HEK293 (cell line): ENCODE results near the gene ICAM3.

ENCODE experiments used
- CTCF ChIA-PET: fragments of 350-600 bp; formaldehyde crosslinking; extraction: SDS; loops from one replicate; lab custom pipeline; 2021; ENCODE audit warnings: antibody characterized with exemption; lab: Yijun Ruan, JAX
- POLR2A ChIA-PET: fragments of 300-600 bp; formaldehyde crosslinking; extraction: SDS; loops from one replicate; lab custom pipeline; 2020; ENCODE audit warnings: antibody characterized with exemption, inconsistent platforms; lab: Yijun Ruan, JAX
- H3K27ac ChIP-seq: fragments of 200-500 bp; sonication (Bioruptor generic); 2 replicates; pipeline ENCODE4 v1.5.1; 2014; ENCODE audit warnings: low read depth, low read length, control low read depth, inconsistent platforms; ENCODE audit errors: extremely low read depth
- H3K36me3 ChIP-seq, 2 experiments: fragments of 200-500 bp in 1 of 2; sonication (Bioruptor generic) in 1 of 2; 1 replicate in 1 of 2; 2 replicates in 1 of 2; pipeline ENCODE4 v1.5.1; 2014 to 2017; ENCODE audit warnings: inconsistent platforms in 2 of 2, low read length in 2 of 2; ENCODE audit not compliant: control insufficient read depth in 2 of 2, insufficient read depth in 1 of 2
- H3K4me1 ChIP-seq: fragments of 200-500 bp; sonication (Bioruptor generic); 2 replicates; pipeline ENCODE4 v1.5.1; 2014; ENCODE audit warnings: mild to moderate bottlenecking, low read length, inconsistent platforms; ENCODE audit not compliant: control insufficient read depth, insufficient read depth
- H3K4me3 ChIP-seq: 2 replicates; pipeline ENCODE4 v1.5.1; 2011; ENCODE audit warnings: low read depth, mild to moderate bottlenecking, control low read depth, low read length, moderate library complexity
- H3K9me3 ChIP-seq: fragments of 200-500 bp; sonication (Bioruptor generic); 2 replicates; pipeline ENCODE4 v1.5.1; 2014; ENCODE audit warnings: low read depth, low read length, inconsistent platforms; ENCODE audit not compliant: control insufficient read depth, insufficient read depth
- AEBP2 ChIP-seq: fragments of 450-650 bp; formaldehyde crosslinking; IDR thresholded peaks from 2 replicates; pipeline ENCODE4 v1.5.1; 2016; ENCODE audit warnings: missing biosample characterization, missing genetic modification characterization, borderline replicate concordance
- EGR2 ChIP-seq: fragments of 450-650 bp; formaldehyde crosslinking; IDR thresholded peaks from 2 replicates; pipeline ENCODE4 v1.5.1; 2016; ENCODE audit warnings: low read depth, missing biosample characterization, missing genetic modification characterization
- GLI4 ChIP-seq: fragments of 450-650 bp; formaldehyde crosslinking; IDR thresholded peaks from 2 replicates; pipeline ENCODE4 v1.5.1; 2016; ENCODE audit warnings: missing biosample characterization, missing genetic modification characterization
- KLF7 ChIP-seq: fragments of 450-650 bp; formaldehyde crosslinking; IDR thresholded peaks from 2 replicates; pipeline ENCODE4 v1.5.1; 2016; ENCODE audit warnings: missing biosample characterization, missing genetic modification characterization, borderline replicate concordance
- PRDM2 ChIP-seq: fragments of 450-650 bp; formaldehyde crosslinking; IDR thresholded peaks from 2 replicates; pipeline ENCODE4 v1.5.1; 2016; ENCODE audit warnings: missing biosample characterization, missing genetic modification characterization, borderline replicate concordance
- ZBTB11 ChIP-seq: fragments of 450-650 bp; formaldehyde crosslinking; conservative IDR thresholded peaks from 2 replicates; pipeline ENCODE4 v1.5.1; 2016; ENCODE audit warnings: low read depth, missing biosample characterization, missing genetic modification characterization
- ZBTB48 ChIP-seq: fragments of 450-650 bp; formaldehyde crosslinking; IDR thresholded peaks from 2 replicates; pipeline ENCODE4 v1.5.1; 2016; ENCODE audit warnings: missing biosample characterization, missing genetic modification characterization
- ZNF148 ChIP-seq: fragments of 450-650 bp; formaldehyde crosslinking; IDR thresholded peaks from 2 replicates; pipeline ENCODE4 v1.5.0; 2017; ENCODE audit warnings: missing biosample characterization, missing genetic modification characterization, borderline replicate concordance
- ZNF341 ChIP-seq: fragments of 450-650 bp; formaldehyde crosslinking; IDR thresholded peaks from 2 replicates; pipeline ENCODE4; 2016; ENCODE audit warnings: low read depth, missing biosample characterization, missing genetic modification characterization
- ZNF48 ChIP-seq: fragments of 450-650 bp; formaldehyde crosslinking; IDR thresholded peaks from 2 replicates; pipeline ENCODE4 v1.5.1; 2016; ENCODE audit warnings: missing biosample characterization, missing genetic modification characterization
- ZNF501 ChIP-seq: fragments of 450-650 bp; formaldehyde crosslinking; IDR thresholded peaks from 2 replicates; pipeline ENCODE4 v1.5.1; 2016; ENCODE audit warnings: missing biosample characterization, missing genetic modification characterization
- ZNF513 ChIP-seq: fragments of 450-650 bp; IDR thresholded peaks from 2 replicates; pipeline ENCODE4 v1.5.1; 2018; ENCODE audit warnings: missing biosample characterization, missing genetic modification characterization
- ZNF529 ChIP-seq: fragments of 450-650 bp; formaldehyde crosslinking; IDR thresholded peaks from 2 replicates; pipeline ENCODE4 v1.5.1; 2017; ENCODE audit warnings: missing genetic modification characterization, missing biosample characterization; ENCODE audit not compliant: insufficient replicate concordance
- ZNF549 ChIP-seq: fragments of 450-650 bp; IDR thresholded peaks from 2 replicates; pipeline ENCODE4 v1.5.1; 2018; ENCODE audit warnings: missing biosample characterization, missing genetic modification characterization, mild to moderate bottlenecking, inconsistent platforms, moderate library complexity
- ZNF645 ChIP-seq: fragments of 450-650 bp; formaldehyde crosslinking; IDR thresholded peaks from 2 replicates; pipeline ENCODE4; 2016; ENCODE audit warnings: missing biosample characterization, missing genetic modification characterization
- ZNF664 ChIP-seq: fragments of 450-650 bp; formaldehyde crosslinking; IDR thresholded peaks from 2 replicates; pipeline ENCODE4 v1.5.1; 2016; ENCODE audit warnings: missing biosample characterization, missing genetic modification characterization
- ZNF747 ChIP-seq: fragments of 450-650 bp; formaldehyde crosslinking; IDR thresholded peaks from 2 replicates; pipeline ENCODE4 v1.5.1; 2016; ENCODE audit warnings: missing biosample characterization, missing genetic modification characterization
- ZNF837 ChIP-seq: fragments of 450-650 bp; formaldehyde crosslinking; IDR thresholded peaks from 2 replicates; pipeline ENCODE4 v1.5.1; 2016; ENCODE audit warnings: missing biosample characterization, missing genetic modification characterization
- ZSCAN16 ChIP-seq: fragments of 450-650 bp; formaldehyde crosslinking; IDR thresholded peaks from 2 replicates; pipeline ENCODE4 v1.5.1; 2016; ENCODE audit warnings: missing biosample characterization, missing genetic modification characterization

The ICAM3 gene

GRCh38 chr19:10299545-10300458 lies 39.6 kb downstream of the ICAM3 start:
- POLR2A ChIA-PET: interaction anchor here (0.8 kb wide), 2 partner anchors 15 to 41 kb away, joined by 5 to 8 read pairs; no protein-coding TSS in a partner anchor
- H3K4me1 ChIP-seq: no peaks in the 10 kb centered on the region
- no peaks in the 10 kb centered on the region for H3K9me3 ChIP-seq
- no peak overlapping the region for H3K27ac ChIP-seq
- H3K36me3 ChIP-seq: peaks cover 0 to 10% of the 10 kb centered on the region in 2 experiments; a peak in 1 of 3 replicates
- CTCF ChIA-PET: interaction anchor here (0.6 to 2.1 kb wide), 5 partner anchors 15 to 106 kb away, joined by 3 to 8 read pairs (median 3); no protein-coding TSS in a partner anchor
- no peak overlapping the region for H3K4me3 ChIP-seq
- TF ChIP-seq GLI4 (tag by site-specific recombination) (no peak), ZNF645 (tag by site-specific recombination) (no peak), ZNF513 (no peak), ZNF341 (tag by site-specific recombination) (peak; percentile 39; the same call in 1 of the 2 replicates), PRDM2 (no peak), AEBP2 (no peak), ZBTB11 (tag by site-specific recombination) (no peak), ZNF529 (tag by site-specific recombination) (no peak), ZNF747 (no peak), ZNF549 (no peak), KLF7 (tag by site-specific recombination) (no peak), EGR2 (tag by site-specific recombination) (peak; percentile 16; the same call in 1 of the 2 replicates), ZNF664 (no peak), ZNF148 (tag by site-specific recombination) (no peak), ZBTB48 (tag by site-specific recombination) (no peak), ZNF837 (tag by site-specific recombination) (no peak), ZSCAN16 (no peak), ZNF501 (no peak), ZNF48 (no peak)
